ENCODE data around the gene USHBP1. TPM values are rescaled to one million over a fixed set of nuclear protein-coding genes. Genes with fewer than 3 reads are reported as not detected.

USHBP1 gene
- total and polyA plus RNA-seq, 2 of the 13 experiments (the other 11 are each of a cell fraction or from before 2014, with no cell fraction given) = 0.15 to 1.5 TPM

DNA sequence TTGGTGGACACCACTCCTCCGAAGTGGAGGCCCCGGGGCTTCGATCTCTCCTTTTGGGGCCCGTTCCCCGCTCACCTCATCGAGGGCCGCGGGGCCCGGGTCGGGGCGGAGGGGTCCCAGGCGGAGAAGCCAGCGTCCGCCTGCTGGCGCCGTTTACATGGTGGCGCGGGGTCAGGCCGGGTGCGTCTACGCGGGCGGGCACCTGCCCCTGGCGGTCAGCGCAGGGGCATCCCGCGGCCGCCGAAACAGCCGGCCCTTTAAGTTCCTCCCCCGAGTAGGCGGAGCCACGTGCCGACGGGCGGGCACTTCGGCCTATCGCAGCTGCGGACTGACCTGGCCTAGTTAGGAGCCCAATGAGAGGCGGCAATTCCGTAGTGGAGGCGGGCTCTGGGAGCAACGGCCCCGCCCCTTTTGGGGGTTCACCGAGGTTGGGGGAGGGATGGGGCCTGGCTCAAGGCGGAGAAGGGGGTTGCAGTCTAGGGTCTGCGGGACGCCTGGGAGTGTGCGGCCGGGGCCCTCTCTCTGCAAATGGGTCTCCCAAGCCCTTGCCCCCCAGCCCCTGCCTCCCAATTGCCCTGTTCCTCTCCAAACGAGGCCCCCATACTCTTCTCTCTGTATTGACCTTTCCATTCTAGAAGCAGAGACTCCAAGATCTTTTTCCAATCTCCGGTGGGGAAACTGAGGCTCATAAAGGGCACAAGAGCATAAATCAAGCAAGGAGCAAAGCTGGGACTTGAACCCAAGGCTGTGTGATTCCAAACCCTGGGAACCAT lies 38.8 kb upstream of the USHBP1 start, which contains the start of gene ABHD8 (continued):
- TF ChIP-seq, protein P1, sequence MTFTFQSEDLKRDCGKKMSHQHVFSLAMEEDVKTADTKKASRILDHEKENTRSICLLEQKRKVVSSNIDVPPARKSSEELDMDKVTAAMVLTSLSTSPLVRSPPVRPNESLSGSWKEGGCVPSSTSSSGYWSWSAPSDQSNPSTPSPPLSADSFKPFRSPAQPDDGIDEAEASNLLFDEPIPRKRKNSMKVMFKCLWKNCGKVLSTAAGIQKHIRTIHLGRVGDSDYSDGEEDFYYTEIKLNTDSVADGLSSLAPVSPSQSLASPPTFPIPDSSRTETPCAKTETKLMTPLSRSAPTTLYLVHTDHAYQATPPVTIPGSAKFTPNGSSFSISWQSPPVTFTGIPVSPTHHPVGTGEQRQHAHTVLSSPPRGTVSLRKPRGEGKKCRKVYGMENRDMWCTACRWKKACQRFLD (CRISPR knock-in tag; IDR thresholded peaks at IDR 0.05; ENCODE audit: borderline replicate concordance) = 0 out of 2 replicates have a peak, but pooled peaks have one; percentile 26
- TF ChIP-seq EHMT2 (IDR thresholded peaks at IDR 0.05; ENCODE audit: borderline replicate concordance, low read depth, low read length) (no peak), SAP130 (CRISPR knock-in tag; IDR thresholded peaks at IDR 0.05; ENCODE audit: low read depth) (peak; percentile 77), SP4 (CRISPR knock-in tag; IDR thresholded peaks at IDR 0.05) (peak; percentile 99), ZNF652 (CRISPR knock-in tag; IDR thresholded peaks at IDR 0.05; ENCODE audit: borderline replicate concordance, low read depth) (no peak), NR2F6 (IDR thresholded peaks at IDR 0.05) (no peak; the same call in 1 of the 2 replicates), NR2F6 (CRISPR knock-in tag; IDR thresholded peaks at IDR 0.05) (peak; percentile 70; the same call in 1 of the 2 replicates), ZNF703 (CRISPR knock-in tag; IDR thresholded peaks at IDR 0.05; ENCODE audit: borderline replicate concordance) (no peak), ZNF709 (CRISPR knock-in tag; IDR thresholded peaks at IDR 0.05) (no peak), GABPA (IDR thresholded peaks at IDR 0.05; ENCODE audit: low read depth, low read length) (no peak), GABPA (CRISPR knock-in tag; IDR thresholded peaks at IDR 0.05; ENCODE audit: low read depth) (no peak), ZNF253 (CRISPR knock-in tag; IDR thresholded peaks at IDR 0.05; ENCODE audit: borderline replicate concordance) (no peak), ZFY (CRISPR knock-in tag; IDR thresholded peaks at IDR 0.05) (peak; percentile 83), TAF15 (IDR thresholded peaks at IDR 0.05; ENCODE audit: low read depth, low read length, poor library complexity, severe bottlenecking) (peak; percentile 46), ZC3H13 (CRISPR knock-in tag; IDR thresholded peaks at IDR 0.05) (no peak), SCMH1 (CRISPR knock-in tag; IDR thresholded peaks at IDR 0.05; ENCODE audit: borderline replicate concordance) (no peak)
- TF ChIP-seq, protein P2, sequence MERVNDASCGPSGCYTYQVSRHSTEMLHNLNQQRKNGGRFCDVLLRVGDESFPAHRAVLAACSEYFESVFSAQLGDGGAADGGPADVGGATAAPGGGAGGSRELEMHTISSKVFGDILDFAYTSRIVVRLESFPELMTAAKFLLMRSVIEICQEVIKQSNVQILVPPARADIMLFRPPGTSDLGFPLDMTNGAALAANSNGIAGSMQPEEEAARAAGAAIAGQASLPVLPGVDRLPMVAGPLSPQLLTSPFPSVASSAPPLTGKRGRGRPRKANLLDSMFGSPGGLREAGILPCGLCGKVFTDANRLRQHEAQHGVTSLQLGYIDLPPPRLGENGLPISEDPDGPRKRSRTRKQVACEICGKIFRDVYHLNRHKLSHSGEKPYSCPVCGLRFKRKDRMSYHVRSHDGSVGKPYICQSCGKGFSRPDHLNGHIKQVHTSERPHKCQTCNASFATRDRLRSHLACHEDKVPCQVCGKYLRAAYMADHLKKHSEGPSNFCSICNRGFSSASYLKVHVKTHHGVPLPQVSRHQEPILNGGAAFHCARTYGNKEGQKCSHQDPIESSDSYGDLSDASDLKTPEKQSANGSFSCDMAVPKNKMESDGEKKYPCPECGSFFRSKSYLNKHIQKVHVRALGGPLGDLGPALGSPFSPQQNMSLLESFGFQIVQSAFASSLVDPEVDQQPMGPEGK (CRISPR knock-in tag; IDR thresholded peaks at IDR 0.05) = peak; percentile 64
- TF ChIP-seq, protein P3, sequence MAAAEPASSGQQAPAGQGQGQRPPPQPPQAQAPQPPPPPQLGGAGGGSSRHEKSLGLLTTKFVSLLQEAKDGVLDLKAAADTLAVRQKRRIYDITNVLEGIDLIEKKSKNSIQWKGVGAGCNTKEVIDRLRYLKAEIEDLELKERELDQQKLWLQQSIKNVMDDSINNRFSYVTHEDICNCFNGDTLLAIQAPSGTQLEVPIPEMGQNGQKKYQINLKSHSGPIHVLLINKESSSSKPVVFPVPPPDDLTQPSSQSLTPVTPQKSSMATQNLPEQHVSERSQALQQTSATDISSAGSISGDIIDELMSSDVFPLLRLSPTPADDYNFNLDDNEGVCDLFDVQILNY (CRISPR knock-in tag; conservative IDR thresholded peaks at IDR 0.05) = no peak
- TF ChIP-seq, protein P4, sequence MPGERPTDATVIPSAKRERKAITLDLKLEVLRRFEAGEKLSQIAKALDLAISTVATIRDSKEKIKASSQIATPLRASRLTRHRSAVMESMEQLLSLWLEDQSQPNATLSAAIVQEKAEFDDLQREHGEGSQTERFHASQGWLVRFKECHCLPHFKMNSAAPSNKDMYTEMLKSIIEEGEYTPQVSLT (CRISPR knock-in tag; IDR thresholded peaks at IDR 0.05; ENCODE audit: borderline replicate concordance, low read depth) = no peak
- TF ChIP-seq, protein P5, sequence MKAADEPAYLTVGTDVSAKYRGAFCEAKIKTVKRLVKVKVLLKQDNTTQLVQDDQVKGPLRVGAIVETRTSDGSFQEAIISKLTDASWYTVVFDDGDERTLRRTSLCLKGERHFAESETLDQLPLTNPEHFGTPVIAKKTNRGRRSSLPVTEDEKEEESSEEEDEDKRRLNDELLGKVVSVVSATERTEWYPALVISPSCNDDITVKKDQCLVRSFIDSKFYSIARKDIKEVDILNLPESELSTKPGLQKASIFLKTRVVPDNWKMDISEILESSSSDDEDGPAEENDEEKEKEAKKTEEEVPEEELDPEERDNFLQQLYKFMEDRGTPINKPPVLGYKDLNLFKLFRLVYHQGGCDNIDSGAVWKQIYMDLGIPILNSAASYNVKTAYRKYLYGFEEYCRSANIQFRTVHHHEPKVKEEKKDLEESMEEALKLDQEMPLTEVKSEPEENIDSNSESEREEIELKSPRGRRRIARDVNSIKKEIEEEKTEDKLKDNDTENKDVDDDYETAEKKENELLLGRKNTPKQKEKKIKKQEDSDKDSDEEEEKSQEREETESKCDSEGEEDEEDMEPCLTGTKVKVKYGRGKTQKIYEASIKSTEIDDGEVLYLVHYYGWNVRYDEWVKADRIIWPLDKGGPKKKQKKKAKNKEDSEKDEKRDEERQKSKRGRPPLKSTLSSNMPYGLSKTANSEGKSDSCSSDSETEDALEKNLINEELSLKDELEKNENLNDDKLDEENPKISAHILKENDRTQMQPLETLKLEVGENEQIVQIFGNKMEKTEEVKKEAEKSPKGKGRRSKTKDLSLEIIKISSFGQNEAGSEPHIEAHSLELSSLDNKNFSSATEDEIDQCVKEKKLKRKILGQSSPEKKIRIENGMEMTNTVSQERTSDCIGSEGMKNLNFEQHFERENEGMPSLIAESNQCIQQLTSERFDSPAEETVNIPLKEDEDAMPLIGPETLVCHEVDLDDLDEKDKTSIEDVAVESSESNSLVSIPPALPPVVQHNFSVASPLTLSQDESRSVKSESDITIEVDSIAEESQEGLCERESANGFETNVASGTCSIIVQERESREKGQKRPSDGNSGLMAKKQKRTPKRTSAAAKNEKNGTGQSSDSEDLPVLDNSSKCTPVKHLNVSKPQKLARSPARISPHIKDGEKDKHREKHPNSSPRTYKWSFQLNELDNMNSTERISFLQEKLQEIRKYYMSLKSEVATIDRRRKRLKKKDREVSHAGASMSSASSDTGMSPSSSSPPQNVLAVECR (CRISPR knock-in tag; IDR thresholded peaks at IDR 0.05; ENCODE audit: borderline replicate concordance) = peak; percentile 82
- TF ChIP-seq, protein P6, sequence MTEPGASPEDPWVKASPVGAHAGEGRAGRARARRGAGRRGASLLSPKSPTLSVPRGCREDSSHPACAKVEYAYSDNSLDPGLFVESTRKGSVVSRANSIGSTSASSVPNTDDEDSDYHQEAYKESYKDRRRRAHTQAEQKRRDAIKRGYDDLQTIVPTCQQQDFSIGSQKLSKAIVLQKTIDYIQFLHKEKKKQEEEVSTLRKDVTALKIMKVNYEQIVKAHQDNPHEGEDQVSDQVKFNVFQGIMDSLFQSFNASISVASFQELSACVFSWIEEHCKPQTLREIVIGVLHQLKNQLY (CRISPR knock-in tag; IDR thresholded peaks at IDR 0.05) = no peak

All from HepG2 (cell line).